GM10847 (cell line): ENCODE results near the gene IGSF21.

Experiments
- POLR2A ChIP-seq: IDR thresholded peaks from 2 replicates; pipeline ENCODE4 v1.6.1; 2011; ENCODE audit not compliant: insufficient read length; ENCODE audit errors: extremely low read depth

The IGSF21 gene

GRCh38 chr1:18387307-18387706, 279.7 kb downstream of the IGSF21 start:
- TF ChIP-seq POLR2A, result no peak

DNA sequence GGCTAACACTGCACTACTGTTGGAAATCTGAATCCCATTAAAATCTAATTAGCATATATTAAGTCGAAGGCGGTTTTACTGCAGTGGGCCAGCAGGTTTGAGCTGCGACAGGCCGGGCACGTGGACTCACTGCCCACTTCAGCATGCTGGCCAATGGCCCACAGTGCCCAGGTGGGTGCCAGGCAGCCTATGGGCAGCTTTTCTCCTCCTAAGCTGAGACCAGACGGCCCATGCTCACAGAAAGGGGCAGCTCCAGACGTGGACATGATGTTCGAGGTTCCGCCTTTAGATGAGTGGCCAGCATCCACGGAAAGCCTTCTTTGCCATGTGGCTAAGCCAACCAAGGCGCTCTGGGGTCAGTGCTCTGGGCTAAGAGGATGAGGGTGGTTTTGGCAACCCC, 283.4 kb downstream of the IGSF21 start:
- no peak for TF ChIP-seq POLR2A

DNA sequence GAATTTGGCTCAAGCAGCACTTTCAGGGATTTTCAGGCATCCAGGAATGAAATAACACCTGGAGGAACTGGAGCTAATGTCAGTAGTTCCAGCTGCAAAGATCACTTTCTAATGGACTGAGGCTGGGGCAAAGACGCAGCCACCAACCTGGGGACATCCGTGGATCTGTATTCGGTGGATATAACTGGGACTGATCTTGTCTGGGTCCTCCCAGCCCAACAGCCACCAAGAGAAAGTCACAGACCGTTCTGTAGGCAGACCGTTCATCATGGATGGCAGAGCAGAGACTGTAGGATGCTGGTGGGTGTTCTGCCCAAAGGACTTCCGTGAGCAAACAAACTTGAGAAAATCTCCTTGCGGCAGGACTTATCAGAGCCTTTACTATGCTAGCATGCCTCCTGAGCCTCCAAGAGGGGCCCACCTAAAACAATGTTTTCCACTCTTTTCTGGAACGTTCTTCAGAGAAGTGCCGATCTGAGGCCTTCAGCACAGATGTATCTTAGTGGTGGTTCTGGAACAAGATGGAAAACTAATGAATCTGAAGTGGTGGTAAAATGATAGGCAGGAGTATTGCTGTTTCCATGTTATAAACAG, 287.1 kb downstream of the IGSF21 start:
- TF ChIP-seq POLR2A, result no peak

GRCh38 chr1:18396247-18396980, 288.8 kb downstream of the IGSF21 start:
- TF ChIP-seq POLR2A, result no peak

GRCh38 chr1:18397641-18398040, 290.0 kb downstream of the IGSF21 start:
- no peak for TF ChIP-seq POLR2A

DNA sequence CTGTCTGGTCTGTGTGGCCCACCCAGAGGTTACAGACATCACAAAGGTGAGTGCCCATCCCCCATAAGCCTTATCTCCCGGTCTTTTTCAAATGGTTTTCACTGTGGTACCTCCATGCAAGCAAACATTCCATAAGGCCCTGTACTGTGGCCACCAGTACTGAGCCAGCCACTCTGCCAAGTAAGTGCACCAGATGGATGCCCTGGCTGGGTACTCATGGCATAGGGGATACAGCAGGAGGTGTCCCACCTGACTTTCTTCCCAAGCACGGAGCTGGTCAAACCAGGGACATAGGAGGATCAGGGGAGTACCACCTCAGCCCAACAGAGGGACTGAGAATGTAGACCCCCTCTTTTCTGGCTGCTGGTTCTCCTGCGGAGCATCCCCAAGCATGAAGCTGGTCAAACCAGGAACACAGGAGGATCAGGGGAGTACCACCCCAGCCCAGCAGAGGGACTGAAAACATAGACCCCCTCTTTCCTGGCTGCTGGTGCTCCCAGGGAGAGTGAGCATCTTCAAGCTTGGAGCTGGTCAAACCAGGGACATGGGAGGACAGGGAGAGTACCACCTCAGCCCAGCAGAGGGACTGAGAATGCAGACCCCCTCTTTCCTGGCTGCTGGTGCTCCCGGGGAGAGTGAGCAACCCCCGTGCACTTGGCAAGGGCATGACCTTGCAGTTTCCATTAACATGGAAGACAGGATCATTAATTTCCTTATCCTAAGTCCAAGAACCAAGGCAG, 291.4 kb downstream of the IGSF21 start:
- no peak for TF ChIP-seq POLR2A

- no peak for TF ChIP-seq POLR2A
Observed at GRCh38 chr1:18400347-18401102, 292.9 kb downstream of the IGSF21 start.

GRCh38 chr1:18401921-18402320, 294.3 kb downstream of the IGSF21 start:
- TF ChIP-seq POLR2A, result no peak

GRCh38 chr1:18404460-18404859, 296.9 kb downstream of the IGSF21 start:
- TF ChIP-seq POLR2A, result no peak

- TF ChIP-seq POLR2A, result no peak
Observed at GRCh38 chr1:18407166-18408045, 299.8 kb downstream of the IGSF21 start.

- TF ChIP-seq POLR2A, result no peak
Observed at GRCh38 chr1:18408656-18409370, 301.2 kb downstream of the IGSF21 start.

DNA sequence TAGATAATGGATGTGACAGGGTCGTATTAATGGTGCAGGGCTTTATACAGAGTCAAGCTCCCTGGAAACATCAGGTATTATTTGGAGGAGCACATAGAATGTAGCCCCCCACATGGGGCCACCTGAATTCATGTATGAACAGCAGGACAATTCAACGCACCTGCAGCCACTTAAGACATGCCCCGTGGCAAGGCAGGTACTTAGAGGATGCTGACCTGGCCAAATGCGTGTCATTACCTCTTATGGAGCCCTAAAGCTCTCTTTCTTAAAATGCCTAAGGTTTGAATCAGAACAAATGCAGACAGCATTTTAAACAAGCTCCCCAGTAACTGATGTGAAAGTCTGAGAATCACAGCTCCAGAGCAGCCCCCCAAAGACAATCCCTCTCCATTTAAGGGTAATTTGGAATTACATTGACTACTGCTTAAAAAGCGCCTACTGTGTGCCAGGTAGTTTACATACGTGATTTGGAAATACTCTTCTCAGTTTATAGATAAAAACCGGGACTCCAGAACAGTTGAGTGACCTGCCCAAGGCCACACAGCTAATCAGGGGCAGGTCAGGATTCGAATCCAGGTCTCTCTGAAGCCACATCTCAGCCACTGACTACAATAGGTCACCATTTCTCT, 302.1 kb downstream of the IGSF21 start:
- no peak for TF ChIP-seq POLR2A

GRCh38 chr1:18410407-18410806, 302.8 kb downstream of the IGSF21 start:
- no peak for TF ChIP-seq POLR2A
